Measurements from ENCODE around the gene PRRC2B.

DNA sequence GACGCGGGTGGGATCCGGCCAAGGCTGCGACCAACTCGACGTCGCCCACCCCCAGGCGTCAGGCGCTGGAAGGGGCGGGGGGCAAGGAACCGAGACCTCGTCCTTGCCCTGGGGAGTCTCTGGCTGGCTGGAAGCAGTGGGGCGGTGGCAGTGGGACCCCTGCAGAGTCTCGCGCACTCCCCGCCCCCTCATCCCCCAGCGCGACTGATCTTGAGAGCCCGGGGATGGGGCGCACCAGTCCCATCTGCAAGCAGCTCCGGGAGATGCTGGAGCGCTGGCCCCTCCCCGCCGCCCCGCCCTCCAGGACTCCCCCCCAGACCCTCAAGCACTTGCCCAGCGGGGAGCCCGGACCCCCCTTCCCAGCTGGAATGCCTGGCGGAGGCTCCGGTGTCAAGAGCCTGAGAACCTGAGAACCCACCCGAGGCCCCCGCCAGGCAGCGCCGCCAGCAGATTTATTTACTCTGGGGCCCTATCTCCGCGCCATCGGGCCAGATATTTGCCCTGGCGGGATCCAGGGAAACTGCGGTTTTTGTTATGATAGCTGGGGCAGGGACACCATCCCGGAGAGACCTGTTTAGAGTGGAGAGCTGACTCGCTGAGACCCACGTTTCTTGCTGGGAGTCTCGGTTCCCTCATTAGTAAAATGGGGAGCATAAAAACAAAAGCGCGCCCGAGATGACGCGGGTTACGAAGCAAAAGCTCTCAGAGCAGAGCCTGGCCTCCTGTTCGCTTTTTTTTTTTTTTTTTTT, 152.6 kb downstream of the PRRC2B start:
- TF ChIP-seq, protein P1, sequence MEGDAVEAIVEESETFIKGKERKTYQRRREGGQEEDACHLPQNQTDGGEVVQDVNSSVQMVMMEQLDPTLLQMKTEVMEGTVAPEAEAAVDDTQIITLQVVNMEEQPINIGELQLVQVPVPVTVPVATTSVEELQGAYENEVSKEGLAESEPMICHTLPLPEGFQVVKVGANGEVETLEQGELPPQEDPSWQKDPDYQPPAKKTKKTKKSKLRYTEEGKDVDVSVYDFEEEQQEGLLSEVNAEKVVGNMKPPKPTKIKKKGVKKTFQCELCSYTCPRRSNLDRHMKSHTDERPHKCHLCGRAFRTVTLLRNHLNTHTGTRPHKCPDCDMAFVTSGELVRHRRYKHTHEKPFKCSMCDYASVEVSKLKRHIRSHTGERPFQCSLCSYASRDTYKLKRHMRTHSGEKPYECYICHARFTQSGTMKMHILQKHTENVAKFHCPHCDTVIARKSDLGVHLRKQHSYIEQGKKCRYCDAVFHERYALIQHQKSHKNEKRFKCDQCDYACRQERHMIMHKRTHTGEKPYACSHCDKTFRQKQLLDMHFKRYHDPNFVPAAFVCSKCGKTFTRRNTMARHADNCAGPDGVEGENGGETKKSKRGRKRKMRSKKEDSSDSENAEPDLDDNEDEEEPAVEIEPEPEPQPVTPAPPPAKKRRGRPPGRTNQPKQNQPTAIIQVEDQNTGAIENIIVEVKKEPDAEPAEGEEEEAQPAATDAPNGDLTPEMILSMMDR (IDR thresholded peaks at IDR 0.05; ENCODE audit: poor library complexity) = no peak
- TF ChIP-seq EZH2 (IDR thresholded peaks at IDR 0.05; ENCODE audit: borderline replicate concordance) = no peak
